Measurements from ENCODE around the gene RASD1.

Gene RASD1

DNA sequence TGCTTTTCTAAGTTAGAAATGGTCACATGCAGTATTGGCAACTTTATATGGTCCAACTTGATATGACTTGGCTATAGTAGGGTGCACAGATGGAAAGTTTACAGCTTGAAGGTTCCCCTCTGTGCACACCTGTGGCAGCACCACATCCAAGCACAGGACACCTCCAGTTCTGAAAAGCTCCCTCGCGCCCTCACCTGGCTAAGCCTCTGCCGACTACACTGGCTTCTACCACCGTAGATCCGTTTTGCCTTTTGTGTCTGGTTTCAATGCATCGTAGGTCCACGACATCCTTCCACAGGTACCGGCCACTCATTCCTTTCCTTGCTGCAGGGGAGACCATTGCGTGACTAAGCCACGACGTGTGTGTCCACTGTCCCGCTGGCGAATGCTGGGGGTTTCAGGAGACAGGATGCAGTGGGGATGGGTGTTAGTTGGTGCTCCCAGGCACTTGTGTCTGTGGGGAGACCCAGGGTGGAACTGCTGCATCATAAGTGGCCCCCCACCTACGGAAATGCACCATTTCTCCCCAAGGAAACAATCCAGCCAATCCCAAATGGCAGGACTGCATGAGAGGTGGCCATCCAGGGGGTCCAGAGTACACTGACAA, 4.9 kb upstream of the RASD1 start:
- no peak overlapping the region for H3K4me3 ChIP-seq (replicated peaks; ENCODE audit: insufficient read depth, low read length)
- H3K27me3 ChIP-seq (ENCODE audit: insufficient read depth, poor library complexity, severe bottlenecking) = no peaks in the 10 kb centered on the region
- TF ChIP-seq, protein P1, sequence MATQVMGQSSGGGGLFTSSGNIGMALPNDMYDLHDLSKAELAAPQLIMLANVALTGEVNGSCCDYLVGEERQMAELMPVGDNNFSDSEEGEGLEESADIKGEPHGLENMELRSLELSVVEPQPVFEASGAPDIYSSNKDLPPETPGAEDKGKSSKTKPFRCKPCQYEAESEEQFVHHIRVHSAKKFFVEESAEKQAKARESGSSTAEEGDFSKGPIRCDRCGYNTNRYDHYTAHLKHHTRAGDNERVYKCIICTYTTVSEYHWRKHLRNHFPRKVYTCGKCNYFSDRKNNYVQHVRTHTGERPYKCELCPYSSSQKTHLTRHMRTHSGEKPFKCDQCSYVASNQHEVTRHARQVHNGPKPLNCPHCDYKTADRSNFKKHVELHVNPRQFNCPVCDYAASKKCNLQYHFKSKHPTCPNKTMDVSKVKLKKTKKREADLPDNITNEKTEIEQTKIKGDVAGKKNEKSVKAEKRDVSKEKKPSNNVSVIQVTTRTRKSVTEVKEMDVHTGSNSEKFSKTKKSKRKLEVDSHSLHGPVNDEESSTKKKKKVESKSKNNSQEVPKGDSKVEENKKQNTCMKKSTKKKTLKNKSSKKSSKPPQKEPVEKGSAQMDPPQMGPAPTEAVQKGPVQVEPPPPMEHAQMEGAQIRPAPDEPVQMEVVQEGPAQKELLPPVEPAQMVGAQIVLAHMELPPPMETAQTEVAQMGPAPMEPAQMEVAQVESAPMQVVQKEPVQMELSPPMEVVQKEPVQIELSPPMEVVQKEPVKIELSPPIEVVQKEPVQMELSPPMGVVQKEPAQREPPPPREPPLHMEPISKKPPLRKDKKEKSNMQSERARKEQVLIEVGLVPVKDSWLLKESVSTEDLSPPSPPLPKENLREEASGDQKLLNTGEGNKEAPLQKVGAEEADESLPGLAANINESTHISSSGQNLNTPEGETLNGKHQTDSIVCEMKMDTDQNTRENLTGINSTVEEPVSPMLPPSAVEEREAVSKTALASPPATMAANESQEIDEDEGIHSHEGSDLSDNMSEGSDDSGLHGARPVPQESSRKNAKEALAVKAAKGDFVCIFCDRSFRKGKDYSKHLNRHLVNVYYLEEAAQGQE (IDR thresholded peaks at IDR 0.05; ENCODE audit: insufficient replicate concordance, low read depth) = no peak
- TF ChIP-seq, protein P2, sequence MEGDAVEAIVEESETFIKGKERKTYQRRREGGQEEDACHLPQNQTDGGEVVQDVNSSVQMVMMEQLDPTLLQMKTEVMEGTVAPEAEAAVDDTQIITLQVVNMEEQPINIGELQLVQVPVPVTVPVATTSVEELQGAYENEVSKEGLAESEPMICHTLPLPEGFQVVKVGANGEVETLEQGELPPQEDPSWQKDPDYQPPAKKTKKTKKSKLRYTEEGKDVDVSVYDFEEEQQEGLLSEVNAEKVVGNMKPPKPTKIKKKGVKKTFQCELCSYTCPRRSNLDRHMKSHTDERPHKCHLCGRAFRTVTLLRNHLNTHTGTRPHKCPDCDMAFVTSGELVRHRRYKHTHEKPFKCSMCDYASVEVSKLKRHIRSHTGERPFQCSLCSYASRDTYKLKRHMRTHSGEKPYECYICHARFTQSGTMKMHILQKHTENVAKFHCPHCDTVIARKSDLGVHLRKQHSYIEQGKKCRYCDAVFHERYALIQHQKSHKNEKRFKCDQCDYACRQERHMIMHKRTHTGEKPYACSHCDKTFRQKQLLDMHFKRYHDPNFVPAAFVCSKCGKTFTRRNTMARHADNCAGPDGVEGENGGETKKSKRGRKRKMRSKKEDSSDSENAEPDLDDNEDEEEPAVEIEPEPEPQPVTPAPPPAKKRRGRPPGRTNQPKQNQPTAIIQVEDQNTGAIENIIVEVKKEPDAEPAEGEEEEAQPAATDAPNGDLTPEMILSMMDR (IDR thresholded peaks at IDR 0.05; ENCODE audit: insufficient read depth, low read length) = no peak
- TF ChIP-seq POLR2AphosphoS5 (IDR thresholded peaks at IDR 0.05; ENCODE audit: low read depth) (no peak), GABPA (IDR thresholded peaks at IDR 0.05; ENCODE audit: low read depth) (no peak), SPI1 (IDR thresholded peaks at IDR 0.05; ENCODE audit: borderline replicate concordance, low read depth) (no peak)
- H3K27ac ChIP-seq (replicated peaks) = no peak overlapping the region
- no peak for DNase-seq (ENCODE audit: low read depth in 1 of 2, low spot score in 1 of 2)

DNA sequence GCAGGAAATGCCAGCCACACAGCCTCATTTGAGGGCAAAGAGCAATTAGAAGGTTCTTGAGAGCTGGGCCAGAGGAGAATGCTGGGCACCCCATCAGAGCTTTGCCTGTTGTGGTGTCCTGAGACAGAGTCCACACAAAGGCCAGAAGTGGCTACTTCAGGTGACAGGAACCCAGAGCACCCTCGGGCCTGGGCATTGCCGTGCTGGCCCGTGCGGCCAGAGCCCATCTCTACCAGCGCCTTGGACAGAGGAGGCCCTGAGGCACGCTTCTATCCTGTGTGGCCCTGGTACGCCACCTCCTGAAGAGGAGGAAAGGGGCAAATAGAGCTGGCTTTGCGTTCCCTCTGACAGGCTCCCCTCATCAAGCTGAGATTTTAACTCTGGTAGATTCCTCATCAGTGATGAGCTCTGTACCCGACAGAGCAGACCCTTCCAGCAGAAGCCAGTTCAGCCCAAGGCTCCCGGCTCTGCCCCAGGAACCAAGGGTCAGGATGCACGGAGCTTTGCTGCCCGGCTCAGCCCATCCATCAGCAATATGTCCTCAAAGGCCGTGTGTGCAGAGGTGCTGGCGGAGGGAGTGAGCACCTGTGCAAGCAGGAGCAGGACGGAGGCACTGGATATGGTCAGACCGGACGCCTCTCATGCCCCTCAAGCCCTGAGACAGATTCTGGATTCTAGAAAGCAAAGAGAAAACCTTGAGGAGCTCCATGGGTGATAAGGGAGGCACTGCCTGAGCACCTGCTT, 3.4 kb upstream of the RASD1 start:
- no peak overlapping the region for H3K4me3 ChIP-seq (replicated peaks; ENCODE audit: insufficient read depth, low read length)
- no peak for DNase-seq (ENCODE audit: low read depth in 1 of 2, low spot score in 1 of 2)
- H3K27ac ChIP-seq (replicated peaks) = no peak overlapping the region
- TF ChIP-seq, protein P2 (IDR thresholded peaks at IDR 0.05; ENCODE audit: insufficient read depth, low read length) = no peak
- TF ChIP-seq POLR2AphosphoS5 (IDR thresholded peaks at IDR 0.05; ENCODE audit: low read depth) (no peak), SPI1 (IDR thresholded peaks at IDR 0.05; ENCODE audit: borderline replicate concordance, low read depth) (no peak), GABPA (IDR thresholded peaks at IDR 0.05; ENCODE audit: low read depth) (no peak)
- TF ChIP-seq, protein P1 (IDR thresholded peaks at IDR 0.05; ENCODE audit: insufficient replicate concordance, low read depth) = no peak
- H3K27me3 ChIP-seq (ENCODE audit: insufficient read depth, poor library complexity, severe bottlenecking) = no peaks in the 10 kb centered on the region

DNA sequence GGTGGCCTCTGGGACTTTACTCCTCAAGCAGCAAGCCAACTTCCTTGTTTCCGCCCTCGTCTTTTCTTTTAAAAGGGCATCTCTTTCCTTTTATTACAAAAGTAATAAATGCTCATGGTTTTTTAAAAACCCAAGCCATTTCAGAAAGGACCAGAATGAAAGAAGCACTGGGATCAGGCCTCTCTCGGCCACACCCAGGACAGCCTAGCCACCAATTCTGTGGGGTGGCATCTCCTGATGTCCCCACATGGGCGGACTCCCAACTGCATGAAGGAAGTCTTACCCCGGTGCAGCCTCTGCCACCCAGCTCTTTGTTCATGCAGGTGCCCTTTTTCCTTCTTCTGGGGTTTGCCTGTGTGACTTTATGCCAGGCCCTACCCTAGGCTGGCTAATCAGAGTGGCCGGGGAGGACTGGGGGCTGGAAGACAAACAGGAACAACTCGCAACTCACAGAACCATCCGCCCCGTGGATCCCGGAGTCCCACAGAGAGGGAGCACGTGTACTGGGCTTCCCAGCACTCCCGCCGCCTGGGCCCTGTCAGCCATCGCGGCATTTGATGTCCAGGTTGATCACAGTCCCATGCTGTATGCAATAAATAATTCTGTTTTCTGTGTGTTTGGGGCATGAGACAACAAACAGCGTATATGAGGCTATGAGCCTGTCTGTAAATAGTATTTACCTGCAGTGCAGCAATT, 2.6 kb upstream of the RASD1 start:
- Histone ChIP-seq H3K4me3 (replicated peaks; ENCODE audit: insufficient read depth, low read length) (no peak overlapping the region), H3K27ac (replicated peaks) (no peak overlapping the region), H3K27me3 (ENCODE audit: insufficient read depth, poor library complexity, severe bottlenecking) (no peaks in the 10 kb centered on the region)
- no peak for DNase-seq (ENCODE audit: low read depth in 1 of 2, low spot score in 1 of 2)
- TF ChIP-seq, protein P1 (IDR thresholded peaks at IDR 0.05; ENCODE audit: insufficient replicate concordance, low read depth) = no peak
- no peak for TF ChIP-seq GABPA (IDR thresholded peaks at IDR 0.05; ENCODE audit: low read depth)
- no peak for TF ChIP-seq SPI1 (IDR thresholded peaks at IDR 0.05; ENCODE audit: borderline replicate concordance, low read depth)
- TF ChIP-seq POLR2AphosphoS5 (IDR thresholded peaks at IDR 0.05; ENCODE audit: low read depth) = no peak
- TF ChIP-seq, protein P2 (IDR thresholded peaks at IDR 0.05; ENCODE audit: insufficient read depth, low read length) = no peak

Measured in HL-60 (cell line).